ENCODE results near the gene MATK. TPM values are rescaled to one million over a fixed set of nuclear protein-coding genes. Genes with fewer than 3 reads are reported as not detected.

The MATK gene
- polyA plus RNA-seq, 1 donor from 2014 or later: 2.6 TPM

DNA sequence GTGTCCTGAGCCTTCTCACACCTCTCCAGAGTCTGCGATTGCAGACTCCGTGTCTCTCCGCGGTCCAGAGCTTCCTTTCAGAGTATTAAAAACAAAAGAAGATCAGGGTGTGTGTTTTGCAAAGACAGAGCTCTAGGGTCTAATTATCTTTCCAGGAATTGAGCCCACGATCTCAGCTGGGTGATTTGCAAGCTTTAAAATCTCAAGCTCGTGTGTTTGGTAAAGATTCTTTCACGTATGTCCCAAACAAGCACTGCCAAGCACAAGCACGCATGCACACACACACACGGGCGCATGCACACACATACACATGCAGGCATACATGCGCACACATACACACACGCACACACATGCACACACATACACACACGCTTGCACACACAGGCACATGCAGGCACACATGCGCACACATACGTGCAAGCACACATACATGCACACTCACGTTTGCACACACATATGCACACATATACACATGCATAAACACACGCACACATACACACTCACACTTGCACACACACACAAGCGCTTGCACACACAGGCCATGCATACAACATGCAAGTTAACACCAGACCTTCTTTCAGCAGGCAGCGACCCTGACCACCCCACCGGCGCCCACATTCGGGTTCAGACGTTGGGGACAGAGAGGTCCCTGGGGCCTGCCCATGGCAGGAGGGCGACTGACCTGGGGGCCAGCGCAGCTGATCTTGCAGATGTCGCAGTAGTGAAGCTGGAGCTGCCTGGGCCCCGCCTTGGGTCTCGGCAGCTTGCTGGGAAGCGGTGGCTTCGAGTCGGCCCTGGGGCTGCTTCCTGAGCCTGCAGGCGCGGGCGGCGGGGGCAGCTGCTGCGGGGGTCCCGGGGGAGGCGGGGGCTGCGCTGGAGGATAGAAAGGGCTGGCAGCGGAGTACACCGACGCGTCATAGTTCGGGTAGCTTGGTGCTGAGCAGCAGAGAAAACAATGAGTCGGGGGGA lies 44.7 kb upstream of the MATK start:
- Histone ChIP-seq H3K27ac (ENCODE audit: low read length) (no peak overlapping the region), H3K36me3 (ENCODE audit: insufficient read depth, low read length) (no peaks in the 10 kb centered on the region), H3K4me3 (ENCODE audit: low read length) (no peak overlapping the region), H3K79me2 (replicated peaks; ENCODE audit: insufficient read depth, low read length) (no peaks in the 10 kb centered on the region), H3K4me2 (ENCODE audit: low read length) (no peak overlapping the region), H3F3A (ENCODE audit: insufficient read depth, low read length, poor library complexity, severe bottlenecking) (no peaks in the 10 kb centered on the region), H3K9me2 (ENCODE audit: insufficient read depth, low read length) (no peaks in the 10 kb centered on the region), H3K9ac (ENCODE audit: low read length) (no peak overlapping the region), H3K27me3 (ENCODE audit: insufficient read depth, low read depth, low read length) (no peaks in the 10 kb centered on the region), H4K20me1 (ENCODE audit: insufficient read depth) (no peaks in the 10 kb centered on the region), H3K9me3 (ENCODE audit: low read length) (no peaks in the 10 kb centered on the region), H2AFZ (ENCODE audit: low read depth, low read length) (no peak overlapping the region)
- no peak for TF ChIP-seq TAF1 (IDR thresholded peaks at IDR 0.05; ENCODE audit: low read depth)
- no peak for TF ChIP-seq MXI1 (conservative IDR thresholded peaks at IDR 0.05; ENCODE audit: poor library complexity, severe bottlenecking)
- TF ChIP-seq, protein P1, sequence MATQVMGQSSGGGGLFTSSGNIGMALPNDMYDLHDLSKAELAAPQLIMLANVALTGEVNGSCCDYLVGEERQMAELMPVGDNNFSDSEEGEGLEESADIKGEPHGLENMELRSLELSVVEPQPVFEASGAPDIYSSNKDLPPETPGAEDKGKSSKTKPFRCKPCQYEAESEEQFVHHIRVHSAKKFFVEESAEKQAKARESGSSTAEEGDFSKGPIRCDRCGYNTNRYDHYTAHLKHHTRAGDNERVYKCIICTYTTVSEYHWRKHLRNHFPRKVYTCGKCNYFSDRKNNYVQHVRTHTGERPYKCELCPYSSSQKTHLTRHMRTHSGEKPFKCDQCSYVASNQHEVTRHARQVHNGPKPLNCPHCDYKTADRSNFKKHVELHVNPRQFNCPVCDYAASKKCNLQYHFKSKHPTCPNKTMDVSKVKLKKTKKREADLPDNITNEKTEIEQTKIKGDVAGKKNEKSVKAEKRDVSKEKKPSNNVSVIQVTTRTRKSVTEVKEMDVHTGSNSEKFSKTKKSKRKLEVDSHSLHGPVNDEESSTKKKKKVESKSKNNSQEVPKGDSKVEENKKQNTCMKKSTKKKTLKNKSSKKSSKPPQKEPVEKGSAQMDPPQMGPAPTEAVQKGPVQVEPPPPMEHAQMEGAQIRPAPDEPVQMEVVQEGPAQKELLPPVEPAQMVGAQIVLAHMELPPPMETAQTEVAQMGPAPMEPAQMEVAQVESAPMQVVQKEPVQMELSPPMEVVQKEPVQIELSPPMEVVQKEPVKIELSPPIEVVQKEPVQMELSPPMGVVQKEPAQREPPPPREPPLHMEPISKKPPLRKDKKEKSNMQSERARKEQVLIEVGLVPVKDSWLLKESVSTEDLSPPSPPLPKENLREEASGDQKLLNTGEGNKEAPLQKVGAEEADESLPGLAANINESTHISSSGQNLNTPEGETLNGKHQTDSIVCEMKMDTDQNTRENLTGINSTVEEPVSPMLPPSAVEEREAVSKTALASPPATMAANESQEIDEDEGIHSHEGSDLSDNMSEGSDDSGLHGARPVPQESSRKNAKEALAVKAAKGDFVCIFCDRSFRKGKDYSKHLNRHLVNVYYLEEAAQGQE (IDR thresholded peaks at IDR 0.05; ENCODE audit: borderline replicate concordance): no peak
- no peak for TF ChIP-seq SMC3 (conservative IDR thresholded peaks at IDR 0.05; ENCODE audit: poor library complexity)

- no peak overlapping the region for H3K4me2 ChIP-seq (ENCODE audit: low read length)
- TF ChIP-seq RAD21 (conservative IDR thresholded peaks at IDR 0.05) (no peak), SMC3 (conservative IDR thresholded peaks at IDR 0.05; ENCODE audit: poor library complexity) (no peak), TAF1 (IDR thresholded peaks at IDR 0.05; ENCODE audit: low read depth) (no peak), MXI1 (conservative IDR thresholded peaks at IDR 0.05; ENCODE audit: poor library complexity, severe bottlenecking) (no peak), POLR2AphosphoS5 (IDR thresholded peaks at IDR 0.05) (no peak), EP300 (conservative IDR thresholded peaks at IDR 0.05; ENCODE audit: poor library complexity, severe bottlenecking) (no peak), EZH2 (IDR thresholded peaks at IDR 0.05; ENCODE audit: borderline replicate concordance, insufficient read depth, low read length, poor library complexity, severe bottlenecking) (no peak), CTCF (IDR thresholded peaks at IDR 0.05; ENCODE audit: poor library complexity, severe bottlenecking) (no peak)
- TF ChIP-seq, protein P1 (IDR thresholded peaks at IDR 0.05; ENCODE audit: borderline replicate concordance): no peak
- no peak overlapping the region for H3K4me3 ChIP-seq (ENCODE audit: low read length)
- H3K79me2 ChIP-seq (replicated peaks; ENCODE audit: insufficient read depth, low read length): no peaks in the 10 kb centered on the region
- H2AFZ ChIP-seq (ENCODE audit: low read depth, low read length): no peak overlapping the region
- H3K9me2 ChIP-seq (ENCODE audit: insufficient read depth, low read length): no peaks in the 10 kb centered on the region
- H3K9ac ChIP-seq (ENCODE audit: low read length): no peak overlapping the region
- no peaks in the 10 kb centered on the region for H3K36me3 ChIP-seq (ENCODE audit: insufficient read depth, low read length)
- no peaks in the 10 kb centered on the region for H3K27me3 ChIP-seq (ENCODE audit: insufficient read depth, low read depth, low read length)
- H3K9me3 ChIP-seq (ENCODE audit: low read length): no peaks in the 10 kb centered on the region
- no peak overlapping the region for H3K27ac ChIP-seq (ENCODE audit: low read length)
- no peaks in the 10 kb centered on the region for H4K20me1 ChIP-seq (ENCODE audit: insufficient read depth)
- H3F3A ChIP-seq (ENCODE audit: insufficient read depth, low read length, poor library complexity, severe bottlenecking): no peaks in the 10 kb centered on the region
These were observed 41.1 kb upstream of the MATK start for GRCh38 chr19:3827306-3827705.

All from neural cell (in vitro differentiated cells).